Kidney epithelial cell (primary cell): Measurements from ENCODE around the gene ATP6V1G1. TPM values are rescaled to one million over a fixed set of nuclear protein-coding genes. Genes with fewer than 3 reads are reported as not detected.

Experiments
- DNase-seq: peaks from one replicate; pipeline ENCODE4 v3.0.0-alpha.2; 2010; ENCODE audit warnings: low read depth
- H3K27me3 ChIP-seq: 2 replicates; pipeline ENCODE4 v1.6.0; 2011; ENCODE audit warnings: low read length; ENCODE audit not compliant: control insufficient read depth, insufficient read depth
- H3K36me3 ChIP-seq: 2 replicates; pipeline ENCODE4 v1.5.1; 2011; ENCODE audit warnings: low read length; ENCODE audit not compliant: control insufficient read depth, insufficient read depth
- H3K4me3 ChIP-seq: 2 replicates; pipeline ENCODE4 v1.5.1; 2011; ENCODE audit warnings: low read depth, mild to moderate bottlenecking, control low read depth, low read length
- total RNA-seq: library from RNA; depleted of rRNA; stranded (reverse); fragments of >200 nt; gene quantifications from 2 replicates; pipeline ENCODE4 v1.2.3, GENCODE V29; 2015
- TF ChIP-seq, protein P1 (sequence below): IDR thresholded peaks from 2 replicates; pipeline ENCODE4 v1.5.1; 2011; ENCODE audit warnings: mild to moderate bottlenecking, moderate library complexity, low read length, control low read depth, inconsistent platforms; ENCODE audit not compliant: insufficient read depth, poor library complexity, severe bottlenecking

The ATP6V1G1 gene
- total RNA-seq, 1 donor from 2014 or later = 392 TPM

DNA sequence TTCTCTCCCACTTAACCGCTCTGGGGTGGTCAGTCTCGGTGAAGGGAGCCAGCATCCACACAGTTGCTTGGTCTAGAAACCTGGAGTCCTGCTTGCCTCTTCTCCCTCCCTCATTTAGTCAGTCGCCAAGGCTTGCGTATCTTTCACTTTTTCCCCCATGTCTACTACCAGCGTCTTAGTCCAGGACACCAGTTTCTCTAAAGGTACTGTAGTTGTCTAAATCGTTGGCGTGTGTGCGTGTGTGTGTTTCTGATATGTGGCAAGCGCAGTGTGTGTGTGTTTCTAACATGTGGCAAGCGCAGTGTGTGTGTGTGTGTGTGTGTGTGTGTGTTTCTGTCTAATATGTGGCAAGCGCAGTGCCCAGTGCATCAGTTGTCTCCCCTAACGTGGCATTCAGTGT, 641 bp downstream of the ATP6V1G1 start:
- TF ChIP-seq, protein P1, sequence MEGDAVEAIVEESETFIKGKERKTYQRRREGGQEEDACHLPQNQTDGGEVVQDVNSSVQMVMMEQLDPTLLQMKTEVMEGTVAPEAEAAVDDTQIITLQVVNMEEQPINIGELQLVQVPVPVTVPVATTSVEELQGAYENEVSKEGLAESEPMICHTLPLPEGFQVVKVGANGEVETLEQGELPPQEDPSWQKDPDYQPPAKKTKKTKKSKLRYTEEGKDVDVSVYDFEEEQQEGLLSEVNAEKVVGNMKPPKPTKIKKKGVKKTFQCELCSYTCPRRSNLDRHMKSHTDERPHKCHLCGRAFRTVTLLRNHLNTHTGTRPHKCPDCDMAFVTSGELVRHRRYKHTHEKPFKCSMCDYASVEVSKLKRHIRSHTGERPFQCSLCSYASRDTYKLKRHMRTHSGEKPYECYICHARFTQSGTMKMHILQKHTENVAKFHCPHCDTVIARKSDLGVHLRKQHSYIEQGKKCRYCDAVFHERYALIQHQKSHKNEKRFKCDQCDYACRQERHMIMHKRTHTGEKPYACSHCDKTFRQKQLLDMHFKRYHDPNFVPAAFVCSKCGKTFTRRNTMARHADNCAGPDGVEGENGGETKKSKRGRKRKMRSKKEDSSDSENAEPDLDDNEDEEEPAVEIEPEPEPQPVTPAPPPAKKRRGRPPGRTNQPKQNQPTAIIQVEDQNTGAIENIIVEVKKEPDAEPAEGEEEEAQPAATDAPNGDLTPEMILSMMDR = no peak
- no peaks in the 10 kb centered on the region for H3K36me3 ChIP-seq
- H3K27me3 ChIP-seq = no peaks in the 10 kb centered on the region
- DNase-seq = no peak
- H3K4me3 ChIP-seq = peak overlapping the region; percentile 86

DNA sequence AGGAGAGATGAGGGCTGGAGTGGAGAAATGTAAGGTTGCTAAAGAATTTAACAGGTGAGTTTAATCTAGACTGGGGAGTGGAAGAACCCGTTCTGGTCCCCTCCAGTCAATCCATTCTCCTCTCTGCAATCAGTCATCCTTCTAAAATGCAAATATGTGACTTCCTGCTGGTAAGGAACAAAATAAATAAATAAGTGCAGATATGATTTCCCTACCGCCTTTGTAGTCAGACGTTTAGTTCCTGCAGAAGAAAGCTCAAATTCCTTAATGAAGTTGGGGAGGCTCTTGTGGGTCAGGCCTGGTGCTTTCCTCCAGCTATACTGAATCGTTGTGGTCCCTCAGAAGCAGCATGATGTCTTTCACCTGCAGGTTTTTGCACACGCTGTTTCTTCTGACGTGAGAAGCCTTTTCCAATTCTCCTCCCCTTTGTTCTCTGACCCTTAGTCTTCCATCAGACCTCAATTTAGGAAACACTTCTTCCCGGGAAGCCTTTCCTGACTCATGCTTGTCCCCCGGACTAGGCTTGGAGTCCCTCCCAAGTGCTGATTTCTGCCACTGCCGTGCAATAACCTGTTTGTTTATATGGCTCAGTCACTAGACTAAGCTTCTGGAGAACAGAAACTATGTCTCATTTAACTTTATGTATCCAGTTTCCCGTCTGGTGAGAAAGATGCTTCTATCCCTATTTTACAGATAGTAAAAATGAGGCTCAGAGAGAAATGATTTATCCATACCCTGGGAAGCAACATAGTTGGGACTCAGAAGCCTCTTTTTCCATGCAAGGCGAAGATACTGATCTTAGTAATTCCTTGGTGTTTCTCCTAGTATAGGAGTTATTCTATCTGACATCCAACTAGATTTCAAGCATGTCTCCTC, 1.3 kb downstream of the ATP6V1G1 start:
- no peak for DNase-seq
- TF ChIP-seq, protein P1 = no peak
- H3K4me3 ChIP-seq = peak overlapping the region; percentile 86
- H3K27me3 ChIP-seq = no peaks in the 10 kb centered on the region
- no peaks in the 10 kb centered on the region for H3K36me3 ChIP-seq

DNA sequence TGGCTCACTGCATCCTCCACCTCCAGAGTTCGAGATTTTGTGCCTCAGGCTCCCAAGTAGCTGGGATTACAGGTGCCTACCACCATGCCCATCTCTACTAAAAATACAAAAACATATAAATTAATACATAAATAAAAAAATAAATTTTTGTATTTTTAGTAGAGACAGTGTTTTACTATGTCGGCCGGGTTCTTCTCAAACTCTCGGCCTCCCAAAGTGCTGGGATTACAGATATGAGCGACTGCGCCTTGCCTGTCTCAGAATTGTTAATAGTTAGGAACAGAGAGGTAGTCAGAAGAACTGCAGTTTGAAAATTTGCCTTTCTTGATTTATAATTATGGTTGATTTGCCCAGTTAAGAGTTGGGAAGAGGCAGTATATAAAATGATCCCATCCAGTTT, 2.8 kb downstream of the ATP6V1G1 start:
- DNase-seq = no peak
- TF ChIP-seq, protein P1 = no peak
- no peaks in the 10 kb centered on the region for H3K27me3 ChIP-seq
- no peak overlapping the region for H3K4me3 ChIP-seq
- H3K36me3 ChIP-seq = no peaks in the 10 kb centered on the region

DNA sequence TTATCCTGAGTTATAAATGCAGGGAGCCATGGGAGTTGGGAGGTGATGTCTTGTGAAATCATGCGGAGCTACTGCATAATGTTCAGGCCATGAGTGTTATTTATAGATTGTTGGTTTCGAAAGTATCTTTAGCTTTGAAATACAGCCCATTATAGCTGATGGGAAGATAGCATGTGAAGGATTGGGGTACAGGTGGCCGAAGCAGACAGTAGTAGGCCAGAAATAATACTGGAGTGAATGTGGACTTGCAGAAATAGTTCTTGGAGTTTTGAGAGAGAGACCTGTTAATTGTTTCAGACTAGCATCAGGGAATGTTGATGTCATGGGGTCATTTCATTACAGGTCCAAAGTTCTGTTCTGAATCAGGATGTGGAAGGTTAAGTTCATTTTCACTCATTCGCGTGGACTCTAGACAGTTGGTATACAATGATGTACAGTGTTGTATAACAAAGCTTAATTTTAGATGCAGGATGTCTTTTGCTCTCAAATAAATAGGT, 3.8 kb downstream of the ATP6V1G1 start:
- no peak for DNase-seq

DNA sequence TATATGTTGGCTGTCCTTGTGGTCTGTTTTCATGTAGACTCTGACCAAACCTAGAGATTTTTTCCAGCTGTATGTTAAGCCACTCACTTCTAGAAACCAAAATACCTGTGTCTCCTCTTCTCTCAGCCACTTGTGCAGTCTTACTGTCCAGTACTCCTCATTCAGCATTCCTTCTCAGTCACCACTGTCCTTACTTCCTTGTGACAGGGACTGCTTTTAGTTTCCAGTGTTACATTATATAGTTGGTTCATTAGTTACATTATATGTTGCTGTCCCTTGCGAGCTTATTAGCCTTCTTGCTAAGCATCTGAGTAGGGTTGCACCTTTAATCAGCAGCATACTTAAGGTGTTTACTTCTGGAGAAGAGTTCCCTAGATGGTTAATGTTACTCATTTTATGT, 4.3 kb downstream of the ATP6V1G1 start:
- Histone ChIP-seq H3K36me3 (no peaks in the 10 kb centered on the region), H3K27me3 (no peaks in the 10 kb centered on the region), H3K4me3 (no peak overlapping the region)
- TF ChIP-seq, protein P1 = no peak
- no peak for DNase-seq

More for the DNA sequence above, 3.8 kb downstream of the ATP6V1G1 start:
- TF ChIP-seq, protein P1 = no peak
- no peak overlapping the region for H3K4me3 ChIP-seq
- no peaks in the 10 kb centered on the region for H3K27me3 ChIP-seq
- H3K36me3 ChIP-seq = no peaks in the 10 kb centered on the region

- no peak for DNase-seq
- H3K36me3 ChIP-seq = peaks cover 1% of the 10 kb centered on the region
- TF ChIP-seq, protein P1 = peak; percentile 14
- no peaks in the 10 kb centered on the region for H3K27me3 ChIP-seq
- no peak overlapping the region for H3K4me3 ChIP-seq
Observed at GRCh38 chr9:114592356-114592755, 4.8 kb downstream of the ATP6V1G1 start.
